ENCODE data around the gene DGUOK.

DNA sequence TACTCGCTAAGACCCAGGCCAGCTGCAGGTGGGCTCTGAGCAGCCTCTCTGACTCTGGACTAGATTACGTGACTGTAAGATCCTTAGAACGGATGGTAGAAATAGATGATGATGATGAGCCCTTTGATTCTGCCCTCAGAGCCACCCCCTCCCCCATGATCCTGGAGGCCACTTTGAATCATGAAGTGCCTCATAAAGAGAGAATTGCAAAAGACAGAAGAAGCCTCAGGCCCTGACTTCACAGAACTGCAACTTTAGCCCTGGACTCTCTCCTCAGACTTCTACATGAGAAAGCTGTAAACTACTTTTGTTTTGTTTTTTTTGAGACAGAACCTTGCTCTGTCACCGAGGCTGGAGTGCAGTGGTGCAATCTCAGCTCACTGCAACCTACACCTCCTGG, 42.7 kb downstream of the DGUOK start:
- TF ChIP-seq, protein P1, sequence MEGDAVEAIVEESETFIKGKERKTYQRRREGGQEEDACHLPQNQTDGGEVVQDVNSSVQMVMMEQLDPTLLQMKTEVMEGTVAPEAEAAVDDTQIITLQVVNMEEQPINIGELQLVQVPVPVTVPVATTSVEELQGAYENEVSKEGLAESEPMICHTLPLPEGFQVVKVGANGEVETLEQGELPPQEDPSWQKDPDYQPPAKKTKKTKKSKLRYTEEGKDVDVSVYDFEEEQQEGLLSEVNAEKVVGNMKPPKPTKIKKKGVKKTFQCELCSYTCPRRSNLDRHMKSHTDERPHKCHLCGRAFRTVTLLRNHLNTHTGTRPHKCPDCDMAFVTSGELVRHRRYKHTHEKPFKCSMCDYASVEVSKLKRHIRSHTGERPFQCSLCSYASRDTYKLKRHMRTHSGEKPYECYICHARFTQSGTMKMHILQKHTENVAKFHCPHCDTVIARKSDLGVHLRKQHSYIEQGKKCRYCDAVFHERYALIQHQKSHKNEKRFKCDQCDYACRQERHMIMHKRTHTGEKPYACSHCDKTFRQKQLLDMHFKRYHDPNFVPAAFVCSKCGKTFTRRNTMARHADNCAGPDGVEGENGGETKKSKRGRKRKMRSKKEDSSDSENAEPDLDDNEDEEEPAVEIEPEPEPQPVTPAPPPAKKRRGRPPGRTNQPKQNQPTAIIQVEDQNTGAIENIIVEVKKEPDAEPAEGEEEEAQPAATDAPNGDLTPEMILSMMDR (IDR thresholded peaks at IDR 0.05; ENCODE audit: low read depth, low read length), result no peak
- no peak for TF ChIP-seq POLR2A (IDR thresholded peaks at IDR 0.05; ENCODE audit: extremely low read depth, insufficient read length)
- no peak; the same call in 1 of the 2 replicates for TF ChIP-seq MYC (IDR thresholded peaks at IDR 0.05; ENCODE audit: low read depth, low read length)
- TF ChIP-seq, protein P2, sequence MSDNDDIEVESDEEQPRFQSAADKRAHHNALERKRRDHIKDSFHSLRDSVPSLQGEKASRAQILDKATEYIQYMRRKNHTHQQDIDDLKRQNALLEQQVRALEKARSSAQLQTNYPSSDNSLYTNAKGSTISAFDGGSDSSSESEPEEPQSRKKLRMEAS (IDR thresholded peaks at IDR 0.05; ENCODE audit: low read depth, low read length), result no peak

All from NB4 (cell line).